Measurements from ENCODE around the gene ZCCHC3.

The ZCCHC3 gene

GRCh38 chr20:284172-284571, 13.2 kb upstream of the ZCCHC3 start:
- no peak for DNase-seq

DNA sequence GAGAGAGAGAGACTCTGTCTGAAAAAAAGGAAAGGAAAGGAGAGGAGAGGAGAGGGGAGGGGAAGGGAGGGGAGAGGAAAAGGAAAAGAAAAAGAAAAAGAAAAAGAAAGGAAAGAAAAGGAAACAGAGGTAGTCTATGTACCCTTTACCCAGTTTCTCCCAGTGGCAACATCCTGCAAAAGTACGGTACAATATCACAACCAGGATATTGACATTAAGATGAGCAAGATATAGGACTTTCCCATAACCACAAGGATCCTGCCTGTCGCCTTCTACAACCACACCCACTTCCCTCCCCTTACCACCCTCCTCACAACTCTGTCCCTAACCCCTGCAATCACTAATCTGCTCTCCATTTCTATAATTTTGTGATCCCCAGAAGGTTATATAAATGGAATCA, 10.9 kb upstream of the ZCCHC3 start:
- no peak for DNase-seq

GRCh38 chr20:288956-289692, 8.2 kb upstream of the ZCCHC3 start:
- no peak for DNase-seq

GRCh38 chr20:289693-290083, 7.7 kb upstream of the ZCCHC3 start:
- DNase-seq = no peak

GRCh38 chr20:290084-290831, 7.1 kb upstream of the ZCCHC3 start, which contains the start of gene C20orf96:
C20orf96 (minus strand) TSS chr20:290750; CDS start chr20:290610, 140 bp downstream.
- DNase-seq = peak; percentile 97

DNA sequence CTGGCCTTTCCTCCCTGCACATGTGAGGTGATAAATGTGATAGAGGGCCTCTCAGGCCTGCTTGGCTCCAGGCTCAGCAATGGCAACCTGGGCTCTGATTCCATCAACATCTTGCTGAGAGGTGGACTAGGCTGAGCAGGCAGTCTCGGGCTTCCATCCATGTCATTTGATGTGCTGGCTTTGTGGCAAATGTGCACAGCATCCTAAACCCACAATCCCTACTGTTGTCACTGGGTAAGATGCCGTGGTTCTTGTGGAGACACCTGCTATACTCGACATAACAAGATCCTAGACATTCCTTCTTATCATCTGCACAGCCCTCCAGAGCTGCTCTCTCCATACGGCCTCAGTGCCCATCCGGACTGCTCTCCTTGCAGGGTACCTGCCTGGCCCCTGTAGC, 2.8 kb upstream of the ZCCHC3 start:
- DNase-seq = no peak

DNA sequence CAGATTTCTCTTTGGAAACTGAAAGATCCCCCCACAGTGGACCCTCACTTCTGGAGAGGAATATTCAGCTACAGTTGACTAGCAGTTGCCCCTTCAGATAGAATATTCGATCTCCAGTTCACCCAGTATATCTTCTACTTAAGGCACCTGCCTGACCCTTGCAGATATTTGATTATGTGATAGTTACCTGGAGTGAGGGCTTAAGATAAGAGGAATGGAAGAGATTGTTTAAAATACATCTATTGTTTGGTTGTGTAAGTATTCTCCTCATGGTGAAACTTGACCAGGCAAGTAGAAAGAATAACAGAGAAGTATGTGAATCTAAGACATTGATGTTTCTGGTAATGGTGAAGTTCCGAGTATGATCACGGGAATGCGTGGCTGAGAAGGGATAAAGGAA, 1.6 kb upstream of the ZCCHC3 start:
- no peak for DNase-seq

- DNase-seq = peak; percentile 83
Observed at GRCh38 chr20:297925-298775, 780 bp downstream of the ZCCHC3 start.

GRCh38 chr20:298776-299391, 1.5 kb downstream of the ZCCHC3 start:
- no peak for DNase-seq

DNA sequence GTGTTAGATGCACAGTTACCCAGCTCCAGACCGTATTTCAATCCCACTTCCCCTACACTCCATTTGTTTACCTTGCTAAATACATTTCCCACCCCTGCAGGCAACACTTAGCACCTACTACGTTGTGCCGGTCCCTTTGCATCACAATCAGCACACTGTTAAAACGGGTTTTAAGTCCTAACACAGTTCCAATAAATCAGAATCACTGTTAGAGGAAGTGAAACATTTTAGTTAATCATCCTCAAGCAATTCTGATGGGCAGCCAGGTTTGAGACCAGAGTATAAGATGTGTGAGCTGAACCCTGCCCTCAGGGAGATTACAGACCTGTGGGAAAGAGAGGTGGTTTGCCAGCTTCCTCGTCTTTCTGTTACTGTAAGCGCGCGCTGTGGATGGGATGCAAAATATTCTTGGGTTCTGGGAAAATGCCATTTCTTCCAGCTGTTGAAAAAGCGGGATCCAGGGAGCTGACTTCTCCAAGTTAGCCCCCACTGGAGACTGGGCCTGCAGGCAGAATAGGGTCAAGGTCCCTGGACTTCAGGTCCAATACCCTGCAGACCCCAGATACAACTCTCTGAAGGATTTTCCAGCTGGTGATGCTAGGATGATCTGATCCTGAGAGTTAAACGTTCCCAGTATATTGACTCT, 3.1 kb downstream of the ZCCHC3 start:
- DNase-seq = no peak

GRCh38 chr20:301886-302848, 4.8 kb downstream of the ZCCHC3 start:
- DNase-seq = no peak

DNA sequence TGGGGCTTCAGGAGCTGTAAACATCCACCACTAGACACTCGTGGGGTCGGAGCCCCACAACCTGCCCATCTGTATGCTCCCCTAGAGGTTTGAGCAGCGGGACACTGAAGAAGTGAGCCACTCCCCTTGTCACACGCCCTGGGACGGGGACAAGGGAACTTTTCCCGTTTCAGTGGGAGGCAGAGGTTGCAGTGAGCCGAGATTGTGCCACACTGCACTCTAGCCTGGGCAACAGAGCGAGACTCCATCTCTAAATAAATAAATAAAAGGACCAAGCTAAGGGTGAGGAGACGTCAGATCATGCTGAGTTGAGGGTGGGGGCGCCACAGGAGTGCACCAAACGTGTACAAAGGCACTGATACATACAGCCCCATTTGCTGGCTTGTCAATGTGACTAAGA, 8.4 kb downstream of the ZCCHC3 start:
- DNase-seq = no peak

- no peak for DNase-seq
Observed at GRCh38 chr20:308427-309038, 11.2 kb downstream of the ZCCHC3 start.

GRCh38 chr20:309306-309840, 12.0 kb downstream of the ZCCHC3 start:
- no peak for DNase-seq

DNA sequence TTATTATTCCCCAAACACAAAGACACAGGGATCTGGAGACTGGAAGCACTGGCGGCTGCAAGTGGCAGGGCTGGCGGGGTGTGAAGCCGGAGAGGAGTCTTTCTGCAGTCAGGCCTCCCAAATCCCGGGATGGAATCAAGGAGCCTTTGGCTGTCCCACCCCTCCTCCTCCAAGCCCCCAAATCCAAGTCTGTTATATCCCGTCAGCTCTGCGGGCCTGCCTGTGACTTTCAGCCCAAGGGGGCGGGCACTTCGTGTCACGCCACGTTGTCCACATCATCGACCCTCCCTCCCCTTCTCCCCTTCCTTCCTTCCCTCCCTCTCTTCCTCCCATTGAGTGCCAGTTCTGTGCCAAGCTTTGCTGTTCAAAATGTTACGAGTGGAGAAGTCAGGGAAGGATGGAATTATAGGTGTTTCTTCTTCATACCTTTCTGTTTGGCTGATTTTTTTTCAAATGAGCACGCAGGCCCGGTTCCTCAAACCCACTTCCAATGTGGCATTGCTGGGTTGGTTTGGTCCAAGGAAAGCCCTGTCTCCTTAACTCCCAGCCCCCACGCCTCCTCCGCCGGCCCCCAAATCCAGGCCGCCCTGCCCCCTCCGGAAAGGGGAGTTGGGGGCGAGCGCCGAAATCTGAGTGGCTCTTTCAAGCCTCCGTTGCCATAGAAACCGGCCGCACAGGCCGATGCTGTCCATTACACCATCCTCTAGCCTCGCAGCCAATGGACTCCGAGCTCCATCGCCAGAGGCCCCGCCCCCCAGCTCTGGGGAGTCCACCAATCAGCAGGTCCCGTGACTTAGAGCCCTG, 12.7 kb downstream of the ZCCHC3 start:
- peak; percentile 82 for DNase-seq

DNA sequence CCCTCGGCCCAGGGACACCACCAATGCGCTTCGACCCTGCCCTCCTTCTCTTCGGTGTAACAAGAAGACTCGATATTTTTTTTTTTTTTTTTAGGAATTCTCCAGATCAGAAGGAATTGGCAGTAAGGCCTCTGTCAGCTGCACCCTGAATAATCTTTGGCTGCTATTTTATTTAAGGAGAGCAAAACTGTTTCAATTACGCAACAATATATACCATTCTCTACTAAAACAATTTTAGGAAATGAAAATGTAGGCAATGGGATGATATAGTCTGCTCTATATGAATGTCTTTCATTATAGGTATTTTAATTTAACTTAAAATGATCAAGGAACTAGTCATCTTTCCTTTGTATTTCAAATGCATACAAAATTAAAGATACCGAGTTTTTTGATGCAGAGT, 13.3 kb downstream of the ZCCHC3 start:
- DNase-seq = no peak

GRCh38 chr20:311609-312008, 14.2 kb downstream of the ZCCHC3 start:
- no peak for DNase-seq

- no peak for DNase-seq
Observed at GRCh38 chr20:312067-312466, 14.7 kb downstream of the ZCCHC3 start.

GRCh38 chr20:312866-313265, 15.5 kb downstream of the ZCCHC3 start:
- no peak for DNase-seq

DNA sequence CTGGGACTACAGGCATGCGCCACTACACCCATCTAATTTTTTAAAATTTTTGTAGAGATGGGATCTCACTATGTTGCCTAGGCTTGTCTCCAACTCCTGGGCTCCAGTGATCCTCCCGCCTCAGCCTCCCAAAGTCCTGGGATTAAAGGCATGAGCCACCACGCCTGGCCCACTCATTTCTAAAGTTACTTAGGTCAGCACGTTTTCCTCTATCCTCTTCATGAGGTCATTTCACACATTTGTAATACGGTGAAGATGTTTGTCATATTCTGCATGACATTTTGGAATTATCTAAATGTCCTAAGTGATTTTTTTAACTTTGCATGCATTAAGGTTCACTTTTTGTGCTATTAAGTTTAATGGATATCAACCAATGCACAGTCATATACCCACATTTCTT, 16.0 kb downstream of the ZCCHC3 start:
- DNase-seq = no peak
